ENCODE measurements around the gene PLPPR1.

DNA sequence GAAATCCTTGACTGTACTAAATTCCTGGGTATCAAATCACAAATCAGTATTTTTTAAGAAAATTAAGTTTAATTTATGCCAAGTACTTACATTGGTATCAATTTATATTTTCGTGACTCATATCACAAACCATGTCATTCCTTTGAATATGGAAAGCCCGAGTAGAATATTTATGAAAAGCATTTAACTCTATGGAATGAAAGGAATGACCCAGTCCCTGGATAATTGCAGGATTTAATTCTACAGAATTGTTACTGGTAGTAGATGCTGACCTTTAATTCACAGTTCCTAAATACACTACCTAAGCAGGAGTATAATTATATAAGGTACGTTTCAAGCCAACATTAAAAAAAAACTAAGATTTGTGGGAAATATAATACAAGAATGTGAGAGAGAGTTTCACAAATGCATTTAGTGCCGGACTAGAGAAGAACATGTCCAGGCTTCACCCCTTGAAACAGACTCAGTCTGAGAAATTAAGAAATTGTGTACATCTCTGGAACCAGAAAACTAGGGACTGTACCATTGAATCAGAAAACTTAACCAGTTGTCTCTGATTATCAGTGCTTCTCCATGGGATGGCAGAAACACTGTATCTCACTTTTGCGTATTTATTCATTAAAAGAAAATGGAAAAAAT, 28.5 kb upstream of the PLPPR1 start:
- no peak for TF ChIP-seq CTCF (IDR thresholded peaks at IDR 0.05)
- no peak for TF ChIP-seq EZH2phosphoT487 (IDR thresholded peaks at IDR 0.05)

Data from neural progenitor cell (in vitro differentiated cells).